Kidney (tissue), 22 donors: ENCODE measurements around the gene TAAR8. TPM values are rescaled to one million over a fixed set of nuclear protein-coding genes. Genes with fewer than 3 reads are reported as not detected.

Experiments used
- DNase-seq, 5 donors: peaks; one replicate each; pipeline ENCODE4 v3.0.0-alpha.2; 2013 to 2020
- FAIRE-seq: peaks from 2 replicates; lab custom pipeline; 2012; peaks lifted over from hg19 to GRCh38; lab: Jason Lieb, UNC
- H3K27ac ChIP-seq, 2 donors: one replicate each; pipeline ENCODE4 v1.7.0; 2013; ENCODE audit warnings: low read depth in 2 of 2, low read length in 2 of 2, inconsistent platforms in 1 of 2
- H3K27me3 ChIP-seq: one replicate; pipeline ENCODE4 v1.7.1; 2013; ENCODE audit warnings: low read length, inconsistent platforms; ENCODE audit not compliant: control insufficient read depth, insufficient read depth
- H3K36me3 ChIP-seq, 3 donors: one replicate each; pipeline versions ENCODE4 v1.7.0 to v1.7.1; 2013; ENCODE audit warnings: low read length in 3 of 3, control low read depth in 1 of 3, inconsistent platforms in 1 of 3; ENCODE audit not compliant: insufficient read depth in 3 of 3, control insufficient read depth in 2 of 3
- H3K4me1 ChIP-seq, 3 donors: one replicate each; pipeline versions ENCODE4 v1.7.0 to v1.7.1; 2013; ENCODE audit warnings: low read length in 3 of 3, inconsistent platforms in 1 of 3, low read depth in 1 of 3; ENCODE audit not compliant: control insufficient read depth in 2 of 3, insufficient read depth in 2 of 3
- H3K4me3 ChIP-seq, 3 donors: one replicate each; pipeline versions ENCODE4 v1.7.0 to v1.8.1; 2013; ENCODE audit warnings: low read length in 3 of 3, control low read depth in 1 of 3, inconsistent platforms in 1 of 3
- H3K9ac ChIP-seq, 3 donors: one replicate each; pipeline versions ENCODE4 v1.7.0 to v1.7.1; 2013; ENCODE audit warnings: low read length in 3 of 3, control low read depth in 1 of 3, inconsistent platforms in 1 of 3
- H3K9me3 ChIP-seq, 3 donors: one replicate each; pipeline versions ENCODE4 v1.7.0 to v1.7.1; 2013; ENCODE audit warnings: low read length in 3 of 3, control low read depth in 1 of 3, inconsistent platforms in 1 of 3; ENCODE audit not compliant: control insufficient read depth in 2 of 3, insufficient read depth in 1 of 3
- intact Hi-C: fragments of 100-400 bp; cut with DNase I; formaldehyde crosslinking; loops from one replicate; pipeline ENCODE4 v1.11.1; 2022
- long read RNA-seq, 10 donors: library from polyadenylated mRNA in 1 of 10; unstranded in 1 of 10; transcript quantifications; one replicate each; pipeline ENCODE4 v2.0.0 and lab custom pipeline, GENCODE V29; 2021 to 2026
- polyA plus RNA-seq: library from polyadenylated mRNA; stranded (reverse); fragments of 350-450 nt; fragmentation: Illumina TruSeq; extraction: RNeasy Lipid Tissue Mini Kit (QIAGEN cat#74804); gene quantifications from one replicate; pipeline ENCODE4 v1.2.3, GENCODE V29; 2014; ENCODE audit warnings: low read depth, low replicate concordance; ENCODE audit not compliant: insufficient read depth
- total RNA-seq: library from RNA; stranded (reverse); fragmentation: NEBNext Ultra II Directional; extraction: Animal tissue kit (Norgen Biotek cat#: 25700); gene quantifications from one replicate; pipeline ENCODE4 v1.2.1, GENCODE V29; 2021
- TF ChIP-seq, protein P1 (sequence below): IDR thresholded peaks from 3 replicates; pipeline ENCODE4 v1.5.1; 2012; ENCODE audit warnings: mild to moderate bottlenecking, moderate library complexity, borderline replicate concordance; ENCODE audit not compliant: insufficient read depth; ENCODE audit errors: extremely low read depth
- donor health status: control.
- donor health status: control.
- donor health status: control.
- donor health status: control.
- donor health status: control.
- donor health status: DM: yes; HTN: yes; CAD: no.
- donor health status: Normal renal cell carcinoma (clear cell type).

TAAR8 gene, protein sequence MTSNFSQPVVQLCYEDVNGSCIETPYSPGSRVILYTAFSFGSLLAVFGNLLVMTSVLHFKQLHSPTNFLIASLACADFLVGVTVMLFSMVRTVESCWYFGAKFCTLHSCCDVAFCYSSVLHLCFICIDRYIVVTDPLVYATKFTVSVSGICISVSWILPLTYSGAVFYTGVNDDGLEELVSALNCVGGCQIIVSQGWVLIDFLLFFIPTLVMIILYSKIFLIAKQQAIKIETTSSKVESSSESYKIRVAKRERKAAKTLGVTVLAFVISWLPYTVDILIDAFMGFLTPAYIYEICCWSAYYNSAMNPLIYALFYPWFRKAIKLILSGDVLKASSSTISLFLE
- total RNA-seq (not detected), polyA plus RNA-seq (not detected)
- long read RNA-seq, donor 1 = 0 reads
- long read RNA-seq, donor 2 = 0 reads
- long read RNA-seq, donor 3 = 0 reads
- long read RNA-seq, donor 4 = 0 reads
- long read RNA-seq, donor 5 = 0 reads
- long read RNA-seq, donor 6 = 0 reads
- long read RNA-seq, donor 7 = 0 reads
- long read RNA-seq, donor 8 = 0 reads
- long read RNA-seq, donor 9 = 0 reads
- long read RNA-seq, donor 10, partial matches to known transcripts = 0 of 1 reads
- long read RNA-seq, donor 10, other reads (novel, unspliced or antisense) = 0 of 1 reads

DNA sequence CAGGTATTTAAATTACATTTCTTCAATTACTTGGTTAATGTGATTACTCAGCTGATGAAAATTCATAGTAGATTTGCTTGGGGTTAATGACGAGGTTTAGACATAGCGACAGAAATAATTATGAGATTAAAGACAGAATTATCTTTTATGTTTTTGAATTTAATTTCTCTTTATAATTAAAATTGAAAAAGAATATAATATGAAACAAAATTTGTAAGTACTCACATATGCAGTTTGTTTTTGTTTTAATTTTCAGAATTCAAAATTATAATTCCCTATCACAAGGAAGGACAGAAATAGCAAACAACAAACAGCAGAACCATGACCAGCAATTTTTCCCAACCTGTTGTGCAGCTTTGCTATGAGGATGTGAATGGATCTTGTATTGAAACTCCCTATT, at the start of gene TAAR8:
Gene TAAR8, plus strand, starts transcription at position 301 of the 400 bp plus-strand sequence. Its CDS starts 21 bp downstream, at position 322.
- H3K4me3 ChIP-seq = no peak within 1 kb of the TSS
- no peaks in the 10 kb centered on the region for H3K9me3 ChIP-seq
- intact Hi-C loops = no loop called here
- H3K4me1 ChIP-seq = no peaks in the 10 kb centered on the region
- TF ChIP-seq, protein P1, sequence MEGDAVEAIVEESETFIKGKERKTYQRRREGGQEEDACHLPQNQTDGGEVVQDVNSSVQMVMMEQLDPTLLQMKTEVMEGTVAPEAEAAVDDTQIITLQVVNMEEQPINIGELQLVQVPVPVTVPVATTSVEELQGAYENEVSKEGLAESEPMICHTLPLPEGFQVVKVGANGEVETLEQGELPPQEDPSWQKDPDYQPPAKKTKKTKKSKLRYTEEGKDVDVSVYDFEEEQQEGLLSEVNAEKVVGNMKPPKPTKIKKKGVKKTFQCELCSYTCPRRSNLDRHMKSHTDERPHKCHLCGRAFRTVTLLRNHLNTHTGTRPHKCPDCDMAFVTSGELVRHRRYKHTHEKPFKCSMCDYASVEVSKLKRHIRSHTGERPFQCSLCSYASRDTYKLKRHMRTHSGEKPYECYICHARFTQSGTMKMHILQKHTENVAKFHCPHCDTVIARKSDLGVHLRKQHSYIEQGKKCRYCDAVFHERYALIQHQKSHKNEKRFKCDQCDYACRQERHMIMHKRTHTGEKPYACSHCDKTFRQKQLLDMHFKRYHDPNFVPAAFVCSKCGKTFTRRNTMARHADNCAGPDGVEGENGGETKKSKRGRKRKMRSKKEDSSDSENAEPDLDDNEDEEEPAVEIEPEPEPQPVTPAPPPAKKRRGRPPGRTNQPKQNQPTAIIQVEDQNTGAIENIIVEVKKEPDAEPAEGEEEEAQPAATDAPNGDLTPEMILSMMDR = no peak
- no peaks in the 10 kb centered on the region for H3K27me3 ChIP-seq
- H3K36me3 ChIP-seq = no peaks in the 10 kb centered on the region
- FAIRE-seq (no peak), DNase-seq (no peak)
- no peak within 1 kb of the TSS for H3K27ac ChIP-seq
- no peak within 1 kb of the TSS for H3K9ac ChIP-seq

DNA sequence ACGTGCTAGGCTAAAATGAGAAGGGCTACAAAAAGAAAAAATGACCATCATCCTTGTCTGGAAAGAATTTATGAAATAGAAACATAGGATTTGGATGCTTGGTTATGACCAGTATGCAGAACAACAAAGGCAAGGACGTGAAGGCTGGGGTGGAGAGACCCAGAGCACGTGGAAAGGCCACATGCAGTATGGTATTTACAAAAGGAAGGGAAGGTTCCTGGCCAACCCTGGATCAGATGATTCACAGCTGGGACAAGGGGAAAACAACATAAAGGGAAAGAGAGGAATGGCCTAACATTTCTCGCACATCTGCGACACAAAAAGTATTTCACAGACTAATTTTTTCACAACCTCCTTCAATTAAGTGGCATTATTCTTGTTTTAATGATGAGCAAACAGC, 47.7 kb upstream of the TAAR8 start:
- TF ChIP-seq, protein P1 = no peak
- intact Hi-C loops = no loop called here
- H3K27me3 ChIP-seq = no peaks in the 10 kb centered on the region

DNA sequence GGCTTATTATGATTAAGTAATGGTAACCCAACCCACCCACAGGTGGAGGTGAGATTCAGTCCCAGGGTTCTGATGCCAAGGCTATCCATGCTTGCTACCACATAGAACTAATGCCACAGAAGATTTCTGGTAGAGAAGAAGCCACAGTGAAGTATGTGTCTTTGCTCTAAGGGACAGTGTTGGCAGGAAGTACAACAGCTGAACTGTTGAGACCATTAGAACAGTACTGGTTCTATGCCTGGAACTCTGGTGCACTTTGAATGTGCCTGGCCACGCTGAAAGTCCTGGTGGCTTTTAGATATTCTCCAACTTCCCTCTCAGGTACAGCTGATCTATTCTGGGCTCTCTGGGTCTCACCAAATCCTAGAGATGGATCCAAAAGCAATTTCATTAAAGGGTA, 47.3 kb upstream of the TAAR8 start:
- no peak overlapping the region for H3K27ac ChIP-seq
- H3K9me3 ChIP-seq = no peaks in the 10 kb centered on the region
- DNase-seq (no peak), FAIRE-seq (no peak)
- no peak overlapping the region for H3K4me3 ChIP-seq
- H3K9ac ChIP-seq = no peak overlapping the region
- H3K4me1 ChIP-seq = peaks cover 0 to 19% (median 13%) of the 10 kb centered on the region in 3 donors
- TF ChIP-seq, protein P1 = no peak
- H3K27me3 ChIP-seq = no peaks in the 10 kb centered on the region
- peaks cover 4 to 10% (median 8%) of the 10 kb centered on the region in 3 donors for H3K36me3 ChIP-seq
- intact Hi-C loops = no loop called here

More for the DNA sequence above, 47.7 kb upstream of the TAAR8 start:
- Histone ChIP-seq H3K9me3 (no peaks in the 10 kb centered on the region), H3K4me1 (peaks cover 0 to 19% (median 15%) of the 10 kb centered on the region in 3 donors), H3K4me3 (no peak overlapping the region), H3K9ac (no peak overlapping the region), H3K36me3 (peaks cover 4 to 10% (median 8%) of the 10 kb centered on the region in 3 donors), H3K27ac (no peak overlapping the region)
- FAIRE-seq (no peak), DNase-seq (no peak)
